Naive thymus-derived CD8-positive, alpha-beta T cell (primary cell): ENCODE data around the gene FUZ. TPM values are rescaled to one million over a fixed set of nuclear protein-coding genes. Genes with fewer than 3 reads are reported as not detected.

Source experiments
- ATAC-seq, 2 donors: fragments of 150-1000 bp; cut with Tn5 transposase in 1 of 2; sonication (Bioruptor Pico), chemical (Tn5 transposase) in 1 of 2; 1 replicate in 1 of 2; 2 replicates in 1 of 2; pipeline ENCODE4 v1.10.0; 2021; ENCODE audit warnings: mild to moderate bottlenecking in 2 of 2, moderate library complexity in 2 of 2
- POLR2A ChIA-PET: fragments of 350-600 bp; sonication (Branson Sonifier 250); formaldehyde crosslinking; loops from one replicate; lab custom pipeline; 2021; ENCODE audit warnings: antibody characterized with exemption; lab: Charles Lee
- DNase-seq, 10 donors: peaks; one replicate each; pipeline versions ENCODE4 v3.0.0 to v3.0.0-alpha.2; 2020 to 2022
- H3K27ac Mint-ChIP-seq, 10 donors: one replicate each; pipeline ENCODE4 v1.8.0; 2020 to 2022; ENCODE audit warnings: mild to moderate bottlenecking in 10 of 10, mixed read lengths in 10 of 10, moderate library complexity in 4 of 10, inconsistent platforms in 1 of 10
- H3K27me3 Mint-ChIP-seq, 5 donors: one replicate each; pipeline ENCODE4 v1.8.0; 2021 to 2022; ENCODE audit warnings: mixed read lengths in 5 of 5
- H3K36me3 Mint-ChIP-seq, 3 donors: one replicate each; pipeline ENCODE4 v1.8.0; 2020 to 2022; ENCODE audit warnings: mixed read lengths in 3 of 3, mild to moderate bottlenecking in 2 of 3, inconsistent platforms in 1 of 3
- H3K4me1 Mint-ChIP-seq, 4 donors: one replicate each; pipeline ENCODE4 v1.8.0; 2021 to 2022; ENCODE audit warnings: mixed read lengths in 4 of 4
- H3K4me3 Mint-ChIP-seq, 10 donors: one replicate each; pipeline ENCODE4 v1.8.0; 2020 to 2022; ENCODE audit warnings: mild to moderate bottlenecking in 10 of 10, mixed read lengths in 10 of 10, moderate library complexity in 6 of 10, inconsistent platforms in 1 of 10
- H3K9me3 Mint-ChIP-seq, 9 donors: one replicate each; pipeline ENCODE4 v1.8.0; 2020 to 2022; ENCODE audit warnings: mixed read lengths in 9 of 9, mild to moderate bottlenecking in 3 of 9, inconsistent platforms in 1 of 9, moderate library complexity in 1 of 9
- polyA plus RNA-seq, 3 donors: library from polyadenylated mRNA; unstranded; fragments of 300-500 nt; fragmentation: Illumina TruSeq; gene quantifications; one replicate each; pipeline ENCODE4 v1.2.3, GENCODE V29; 2021
- total RNA-seq, 8 experiments: library from RNA in 2 of 8; stranded (reverse) in 2 of 8; gene quantifications; one replicate each; pipeline ENCODE4 v1.2.3 and lab custom pipeline; 2021 to 2026

FUZ gene
- total and polyA plus RNA-seq, 5 experiments from 2014 or later = 5.4 to 28.8 (median 7.5) TPM

DNA sequence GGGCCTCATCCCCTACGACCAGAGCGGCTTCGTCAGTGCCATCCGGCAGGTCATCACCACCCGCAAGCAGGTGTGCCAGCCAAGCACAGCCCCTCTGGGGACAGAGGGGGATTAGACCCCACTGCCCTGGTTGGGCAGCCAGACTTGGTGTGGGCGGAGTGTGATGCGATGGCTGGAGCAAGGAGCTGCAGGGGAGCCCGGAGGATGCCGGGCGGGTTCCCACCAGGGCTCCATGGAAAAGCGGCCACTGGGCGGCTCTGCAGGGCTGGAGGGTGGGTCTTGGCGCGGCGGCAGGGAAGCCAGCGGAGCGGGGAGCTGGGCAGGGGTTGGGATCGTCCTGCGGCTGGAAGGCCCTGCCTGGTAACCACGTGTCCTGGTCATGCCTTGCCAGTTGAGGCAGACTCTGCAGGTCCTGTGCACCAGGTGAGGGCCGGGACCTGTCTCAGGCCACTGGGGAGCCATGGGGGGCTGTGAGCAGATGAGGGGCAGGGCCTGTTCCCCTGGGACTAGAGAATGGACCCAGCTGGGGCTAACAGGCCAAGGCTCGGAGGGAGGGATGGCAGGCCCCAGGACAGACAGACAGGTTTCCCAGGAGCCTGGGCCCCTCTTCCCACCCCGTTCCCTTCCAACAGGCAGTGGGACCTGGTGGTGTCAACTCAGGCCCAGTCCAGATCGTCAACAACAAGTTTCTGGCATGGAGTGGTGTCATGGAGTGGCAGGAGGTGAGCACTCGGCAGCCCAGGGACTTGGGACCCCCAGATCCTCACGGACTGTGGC, 44.2 kb upstream of the FUZ start:
- ATAC-seq = no peak
- no peaks in the 10 kb centered on the region for H3K27me3 Mint-ChIP-seq
- no peak overlapping the region for H3K27ac Mint-ChIP-seq
- H3K9me3 Mint-ChIP-seq = no peaks in the 10 kb centered on the region
- peaks cover 7 to 18% (median 11%) of the 10 kb centered on the region in 4 donors for H3K4me1 Mint-ChIP-seq
- peak overlapping the region in 1 of 10 donors; percentile 30 for H3K4me3 Mint-ChIP-seq
- no peak for DNase-seq
- peaks cover 0 to 32% (median 2%) of the 10 kb centered on the region in 3 donors for H3K36me3 Mint-ChIP-seq
- POLR2A ChIA-PET = interaction anchor here (0.6 to 1.5 kb wide), 3 partner anchors 12 to 80 kb away, joined by 3 to 7 read pairs (median 3); no protein-coding TSS in a partner anchor

DNA sequence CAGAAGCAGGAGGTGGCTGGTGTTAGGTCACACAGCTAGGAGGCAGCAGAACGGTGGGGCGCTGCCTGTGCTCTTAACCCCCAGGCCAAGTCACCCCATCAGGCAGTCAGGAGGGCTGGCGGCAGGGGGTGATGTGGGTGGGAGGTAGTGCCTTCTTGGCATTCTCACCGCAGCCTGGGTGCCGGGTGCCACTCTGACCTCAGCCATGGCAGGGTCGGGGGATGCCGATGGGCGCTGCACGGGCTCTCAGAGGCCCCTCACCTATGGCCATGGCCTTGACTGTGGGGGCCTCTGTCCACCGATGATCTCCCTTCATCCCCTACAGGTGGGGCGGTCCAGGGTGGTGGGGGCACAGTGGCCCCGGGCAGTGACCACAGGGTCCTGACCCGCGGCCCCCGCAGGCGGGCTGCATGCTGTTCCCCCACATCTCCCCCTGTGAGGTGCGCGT, 43.5 kb upstream of the FUZ start:
- H3K9me3 Mint-ChIP-seq = no peaks in the 10 kb centered on the region
- H3K4me3 Mint-ChIP-seq = peak overlapping the region in 1 of 10 donors; percentile 30
- ATAC-seq = no peak
- H3K4me1 Mint-ChIP-seq = peaks cover 9 to 23% (median 16%) of the 10 kb centered on the region in 4 donors
- H3K36me3 Mint-ChIP-seq = peaks cover 0 to 32% (median 2%) of the 10 kb centered on the region in 3 donors
- DNase-seq = no peak
- POLR2A ChIA-PET = interaction anchor here (0.8 to 9.1 kb wide), 2 partner anchors 10 to 21 kb away, joined by 3 to 137 read pairs; partner anchors contain the start of genes AKT1S1, PNKP and TBC1D17
- H3K27me3 Mint-ChIP-seq = no peaks in the 10 kb centered on the region
- no peak overlapping the region for H3K27ac Mint-ChIP-seq

DNA sequence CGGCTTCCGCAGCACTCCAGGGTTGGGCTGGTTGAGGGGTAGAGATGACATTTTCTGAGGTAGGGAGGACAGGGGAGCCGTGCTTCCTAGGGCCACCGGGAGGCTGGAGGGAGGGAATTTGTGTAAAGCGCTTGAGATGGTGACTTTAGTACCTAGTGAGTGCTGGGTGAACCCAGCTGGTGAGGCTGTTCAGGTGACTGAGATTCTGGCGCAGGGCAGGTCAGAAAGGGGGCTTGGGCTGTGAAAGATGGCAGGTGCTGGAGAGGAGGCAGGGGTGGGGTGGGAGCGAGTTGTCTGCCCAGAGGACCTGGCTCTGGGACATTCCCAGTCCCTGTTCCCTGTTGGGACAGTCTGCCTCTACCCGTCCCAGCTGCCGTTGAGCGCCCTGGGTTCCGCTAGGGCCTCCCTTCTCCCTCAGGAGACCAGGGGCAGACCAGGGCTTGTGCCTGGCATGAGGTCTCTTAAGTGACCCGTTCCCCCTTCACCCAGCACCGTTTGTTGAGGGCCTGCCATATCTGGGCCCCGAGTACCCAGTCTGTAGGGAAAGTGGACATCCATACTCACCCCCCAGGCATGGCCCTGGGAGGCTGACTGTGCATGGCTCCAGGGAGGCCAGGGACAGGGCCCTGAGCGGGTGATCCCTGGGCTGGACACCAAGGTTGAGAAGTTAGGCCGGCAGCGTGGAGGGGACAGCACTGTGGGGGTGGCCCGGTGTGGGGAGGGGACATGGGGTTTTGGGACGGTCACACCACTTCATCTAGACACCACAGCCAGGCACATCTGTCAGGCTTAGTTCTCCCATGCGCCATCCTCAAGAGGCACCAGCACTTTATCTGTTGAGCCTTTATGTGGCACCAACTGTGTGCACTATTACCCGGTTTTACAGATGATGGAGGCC, 42.8 kb upstream of the FUZ start:
- POLR2A ChIA-PET = interaction anchor here (0.8 to 9.1 kb wide), 2 partner anchors 10 to 22 kb away, joined by 3 to 137 read pairs; partner anchors contain the start of genes AKT1S1, PNKP and TBC1D17
- Mint-ChIP-seq H3K27ac (peak overlapping the region in 6 of 10 donors; percentile 14 to 80 (median 48)), H3K4me3 (peak overlapping the region in 1 of 10 donors; percentile 1), H3K27me3 (no peaks in the 10 kb centered on the region), H3K4me1 (peaks cover 9 to 23% (median 16%) of the 10 kb centered on the region in 4 donors), H3K36me3 (peaks cover 0 to 27% (median 2%) of the 10 kb centered on the region in 3 donors), H3K9me3 (no peaks in the 10 kb centered on the region)
- ATAC-seq (no peak), DNase-seq (no peak)

DNA sequence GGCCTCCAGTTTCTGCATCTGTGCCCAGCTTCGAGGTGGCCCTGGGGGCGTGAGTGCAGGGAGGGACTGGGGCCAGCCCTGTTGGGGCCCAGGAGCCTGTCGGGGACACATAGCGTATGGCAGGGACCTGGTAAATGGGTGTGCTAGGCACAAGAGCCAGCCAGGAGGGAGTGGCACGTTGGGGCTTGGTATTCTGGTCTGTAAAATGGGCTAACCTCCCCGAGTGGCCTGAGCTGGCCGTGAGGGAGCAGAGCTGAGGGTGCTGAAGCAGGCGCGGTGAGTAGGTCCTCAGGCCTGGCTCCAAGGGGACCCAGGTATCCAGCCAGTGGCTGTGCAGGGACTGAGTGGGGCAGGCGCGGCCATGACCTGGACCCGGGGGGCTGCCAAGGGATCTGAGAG, 42.2 kb upstream of the FUZ start:
- peak overlapping the region in 2 of 10 donors; percentile 1 to 27 for H3K4me3 Mint-ChIP-seq
- no peak for DNase-seq
- peaks cover 11 to 25% (median 17%) of the 10 kb centered on the region in 4 donors for H3K4me1 Mint-ChIP-seq
- peaks cover 0 to 23% (median 2%) of the 10 kb centered on the region in 3 donors for H3K36me3 Mint-ChIP-seq
- no peaks in the 10 kb centered on the region for H3K27me3 Mint-ChIP-seq
- POLR2A ChIA-PET = interaction anchor here (9.1 kb wide), 1 partner anchor 11 kb away, joined by 137 read pairs; the partner anchor contains the start of gene PNKP
- H3K9me3 Mint-ChIP-seq = no peaks in the 10 kb centered on the region
- peak overlapping the region in 5 of 10 donors; percentile 16 to 80 (median 57) for H3K27ac Mint-ChIP-seq
- no peak for ATAC-seq

DNA sequence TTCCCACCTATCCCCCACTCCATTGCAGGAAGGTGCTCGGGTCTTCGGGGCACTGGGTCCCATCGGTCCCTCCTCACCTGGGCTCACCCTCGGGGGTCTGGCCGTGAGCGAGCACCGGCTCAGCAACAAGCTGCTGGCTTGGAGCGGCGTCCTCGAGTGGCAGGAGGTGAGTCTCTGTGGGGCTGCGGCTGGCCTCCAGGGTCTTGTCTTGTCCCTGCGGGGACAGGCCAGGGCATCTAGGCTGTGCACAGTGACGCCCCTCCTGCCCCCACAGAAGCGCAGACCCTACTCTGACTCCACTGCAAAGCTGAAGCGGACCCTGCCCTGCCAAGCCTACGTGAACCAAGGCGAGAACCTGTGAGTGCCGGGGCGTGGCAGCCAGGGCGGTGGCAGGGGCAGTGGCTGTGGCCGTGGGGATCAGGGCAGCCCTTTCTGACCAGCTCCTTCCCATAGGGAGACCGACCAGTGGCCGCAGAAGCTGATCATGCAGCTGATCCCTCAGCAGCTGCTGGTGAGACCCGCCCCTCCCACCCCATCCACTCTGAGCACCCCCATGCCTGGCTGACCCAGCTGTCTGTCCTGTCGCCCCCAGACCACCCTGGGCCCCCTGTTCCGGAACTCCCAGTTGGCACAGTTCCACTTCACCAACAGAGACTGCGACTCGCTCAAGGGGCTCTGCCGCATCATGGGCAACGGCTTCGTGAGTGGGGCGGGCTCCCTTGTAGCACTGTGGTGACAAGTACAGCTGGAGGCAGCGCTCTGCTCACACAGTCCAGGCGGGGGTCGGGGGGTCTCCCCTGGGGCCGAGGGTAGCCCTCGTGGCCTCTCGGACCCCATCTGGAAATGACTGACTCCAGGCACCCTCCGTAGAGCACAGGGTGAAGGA, 41.5 kb upstream of the FUZ start:
- ATAC-seq (no peak), DNase-seq (no peak)
- H3K4me3 Mint-ChIP-seq = no peak overlapping the region
- peaks cover 0 to 3% (median 0%) of the 10 kb centered on the region in 9 donors for H3K9me3 Mint-ChIP-seq
- peaks cover 0 to 19% (median 0%) of the 10 kb centered on the region in 3 donors for H3K36me3 Mint-ChIP-seq
- H3K4me1 Mint-ChIP-seq = peaks cover 16 to 32% (median 23%) of the 10 kb centered on the region in 4 donors
- POLR2A ChIA-PET = interaction anchor here (9.1 kb wide), 1 partner anchor 12 kb away, joined by 137 read pairs; the partner anchor contains the start of gene PNKP
- H3K27ac Mint-ChIP-seq = no peak overlapping the region
- H3K27me3 Mint-ChIP-seq = no peaks in the 10 kb centered on the region

DNA sequence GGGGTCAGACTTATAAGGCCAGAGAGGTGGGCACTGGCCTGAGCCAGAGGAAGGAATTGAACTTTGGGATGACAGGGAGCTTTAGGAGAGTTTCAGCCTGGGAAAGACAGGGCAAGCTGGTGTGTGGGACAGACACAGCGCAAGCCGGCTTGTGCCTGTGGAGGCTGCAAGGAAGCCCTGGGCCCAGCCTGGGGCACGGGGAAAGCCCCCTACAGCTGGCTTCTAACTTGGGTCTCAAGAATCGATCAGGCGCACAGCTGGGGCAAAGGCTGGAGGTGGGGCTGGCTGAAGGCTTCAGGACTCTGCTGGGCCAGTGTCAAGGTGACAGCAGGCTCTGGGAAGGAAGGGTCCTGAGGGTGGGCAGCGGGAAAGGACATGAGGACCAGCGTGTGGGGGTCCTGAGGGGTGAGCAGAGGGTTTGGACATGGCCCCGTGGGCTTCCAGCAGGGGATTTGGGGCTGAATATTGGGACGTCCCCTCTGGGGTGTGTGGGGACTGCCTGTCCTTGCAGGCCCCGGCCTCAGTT, 40.8 kb upstream of the FUZ start:
- Mint-ChIP-seq H3K27me3 (no peaks in the 10 kb centered on the region), H3K4me1 (peaks cover 19 to 34% (median 25%) of the 10 kb centered on the region in 4 donors)
- DNase-seq = no peak

DNA sequence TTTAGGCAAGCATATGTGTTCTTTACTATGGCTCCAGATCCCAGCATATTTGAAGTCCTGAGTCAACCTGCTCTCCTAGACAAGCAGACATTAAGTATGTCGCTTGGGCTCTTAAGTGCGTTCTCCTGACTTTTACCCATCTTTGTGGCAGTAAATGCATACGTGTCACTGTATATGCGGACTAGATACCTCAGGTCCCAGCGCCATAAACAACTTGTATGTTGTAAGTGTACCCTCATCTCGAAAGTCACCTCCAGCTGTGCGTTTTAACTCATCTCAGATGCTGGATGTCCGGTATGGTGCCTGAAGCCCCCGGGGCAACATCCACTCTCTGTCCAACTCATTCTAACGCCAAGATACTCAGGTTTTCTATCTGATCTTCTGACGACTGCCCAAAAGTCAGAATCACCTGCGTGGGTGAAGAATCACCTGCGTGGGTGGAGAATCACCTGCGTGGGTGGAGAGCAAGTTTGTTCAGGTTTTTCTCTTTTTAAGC, 39.6 kb upstream of the FUZ start:
- peaks cover 0 to 5% (median 0%) of the 10 kb centered on the region in 9 donors for H3K9me3 Mint-ChIP-seq
- peak overlapping the region; percentile 78 to 94 (median 89) for H3K4me3 Mint-ChIP-seq
- H3K27me3 Mint-ChIP-seq = no peaks in the 10 kb centered on the region
- POLR2A ChIA-PET = interaction anchor here (3.7 to 9.1 kb wide), 2 partner anchors 13 to 23 kb away, joined by 53 to 137 read pairs; partner anchors contain the start of genes AKT1S1, PNKP and TBC1D17
- H3K27ac Mint-ChIP-seq = peak overlapping the region; percentile 25 to 94 (median 90)
- H3K4me1 Mint-ChIP-seq = peaks cover 19 to 43% (median 31%) of the 10 kb centered on the region in 4 donors
- no peak for DNase-seq
- ATAC-seq = no peak
- peaks cover 0 to 11% (median 3%) of the 10 kb centered on the region in 3 donors for H3K36me3 Mint-ChIP-seq

More for the DNA sequence above, 40.8 kb upstream of the FUZ start:
- peak overlapping the region in 7 of 10 donors; percentile 41 to 82 (median 58) for H3K4me3 Mint-ChIP-seq
- peaks cover 0 to 18% (median 3%) of the 10 kb centered on the region in 3 donors for H3K36me3 Mint-ChIP-seq
- peak overlapping the region in 5 of 10 donors; percentile 34 to 79 (median 66) for H3K27ac Mint-ChIP-seq
- peaks cover 0 to 4% (median 0%) of the 10 kb centered on the region in 9 donors for H3K9me3 Mint-ChIP-seq
- ATAC-seq = no peak
- POLR2A ChIA-PET = interaction anchor here (0.6 to 9.1 kb wide), 2 partner anchors 12 to 318 kb away, joined by 3 to 137 read pairs; partner anchors contain the start of gene PNKP

DNA sequence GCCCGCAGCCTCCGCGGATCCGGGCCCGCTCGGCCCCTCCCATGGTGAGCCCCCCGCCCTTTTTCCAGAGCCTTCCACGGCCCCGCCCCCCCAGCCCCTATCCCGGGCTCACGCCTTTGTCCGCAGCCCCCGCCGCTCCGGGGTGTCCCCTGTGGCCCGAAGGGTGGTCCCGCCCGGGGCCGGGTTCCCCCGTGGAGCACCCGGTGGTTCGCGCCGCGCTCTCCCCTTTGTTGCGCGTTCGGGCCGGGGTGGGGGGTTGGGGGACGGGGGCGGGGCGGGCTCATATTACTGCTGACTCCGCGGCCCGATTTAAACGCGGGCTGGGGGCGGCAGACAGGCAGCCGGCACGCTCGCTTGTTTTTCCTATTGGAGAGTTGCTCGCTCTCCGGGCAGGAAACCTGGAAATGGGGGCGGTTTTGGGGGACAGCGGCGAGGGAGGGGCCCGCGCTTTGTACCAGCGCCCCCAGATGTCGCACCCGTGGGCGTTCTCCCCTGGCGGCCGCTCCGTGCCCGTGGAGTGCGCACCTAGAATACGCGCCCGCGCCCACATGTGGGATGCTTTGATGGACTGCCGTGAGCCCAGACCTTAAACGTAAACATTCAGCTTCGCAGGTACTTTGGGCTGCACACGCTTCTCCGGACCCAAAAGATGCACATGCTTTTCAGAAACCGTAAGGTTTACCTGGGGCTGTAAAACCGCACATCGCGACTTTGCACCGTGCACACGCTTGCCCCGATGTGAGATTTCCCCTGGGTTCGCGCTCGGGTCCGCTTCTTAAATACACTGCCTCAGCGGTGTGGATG, 38.6 kb upstream of the FUZ start:
- Mint-ChIP-seq H3K36me3 (peaks cover 0 to 6% (median 3%) of the 10 kb centered on the region in 3 donors), H3K4me3 (peak overlapping the region; percentile 78 to 94 (median 89)), H3K9me3 (peaks cover 0 to 5% (median 0%) of the 10 kb centered on the region in 9 donors), H3K4me1 (peaks cover 19 to 44% (median 31%) of the 10 kb centered on the region in 4 donors), H3K27ac (peak overlapping the region; percentile 80 to 94 (median 90)), H3K27me3 (no peaks in the 10 kb centered on the region)
- POLR2A ChIA-PET = interaction anchor here (1.1 to 9.1 kb wide), 9 partner anchors 14 to 134 kb away, joined by 3 to 137 read pairs (median 16); partner anchors contain the start of genes AKT1S1, AP2A1, FUZ and MED25
- peak in 6 of 10 donors; percentile 27 to 51 (median 40) for DNase-seq
- peak; percentile 21 to 24 for ATAC-seq

DNA sequence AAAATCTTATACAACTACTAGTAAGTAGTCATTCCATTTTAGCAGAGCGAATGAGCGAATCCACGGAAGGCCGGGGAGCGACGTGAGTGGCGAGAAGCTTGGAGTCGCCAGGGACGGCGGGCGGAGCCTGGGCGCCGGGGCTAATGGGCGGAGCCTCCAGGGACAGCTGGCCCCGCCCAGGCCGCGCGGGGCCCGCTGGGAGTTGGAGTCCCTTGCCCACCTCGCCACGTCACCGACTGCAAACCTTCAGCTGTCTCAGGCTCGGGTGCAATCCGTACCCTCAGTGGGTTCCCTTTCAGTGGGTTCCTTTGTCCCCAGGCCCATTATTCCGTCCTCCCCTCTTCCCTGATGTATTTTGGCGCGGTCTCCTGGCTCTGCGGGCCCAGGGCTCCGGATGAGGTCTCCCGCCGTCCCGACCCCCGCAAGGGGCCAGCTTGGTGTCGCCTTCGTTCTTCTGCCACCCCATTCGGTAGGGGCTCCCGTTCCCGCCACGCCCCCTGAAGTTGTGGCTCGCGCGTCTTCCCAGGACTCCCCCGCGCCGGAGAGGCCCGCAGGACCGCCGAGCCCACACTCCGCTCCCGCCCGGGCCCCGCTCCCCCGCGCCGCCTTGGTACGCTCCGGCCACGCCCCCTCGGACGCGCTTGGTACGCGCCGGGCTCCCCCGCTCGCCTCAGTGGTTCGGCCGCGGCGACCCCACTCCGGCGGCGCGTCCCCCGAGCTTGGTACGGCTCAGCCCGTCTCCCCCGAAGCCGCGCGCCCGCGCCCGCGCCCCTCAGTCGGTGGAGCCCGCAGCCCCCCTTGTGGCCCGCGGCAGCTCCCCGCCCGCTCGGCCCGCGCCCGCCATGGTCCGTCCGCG, 37.6 kb upstream of the FUZ start, which contains the start of gene PTOV1:
TSS of gene PTOV1 (plus strand) at position 673 of the 856 bp plus-strand sequence.
- H3K27me3 Mint-ChIP-seq = no peaks in the 10 kb centered on the region
- H3K4me1 Mint-ChIP-seq = peaks cover 19 to 44% (median 31%) of the 10 kb centered on the region in 4 donors
- DNase-seq (peak; percentile 82 to 93 (median 88)), ATAC-seq (peak; percentile 74 to 89)
- H3K27ac Mint-ChIP-seq = peak within 1 kb of the TSS; percentile 83 to 99 (median 97)
- H3K4me3 Mint-ChIP-seq = peak within 1 kb of the TSS; percentile 88 to 97 (median 92)
- H3K36me3 Mint-ChIP-seq = peaks cover 0 to 5% (median 3%) of the 10 kb centered on the region in 3 donors
- H3K9me3 Mint-ChIP-seq = peaks cover 0 to 5% (median 0%) of the 10 kb centered on the region in 9 donors
- POLR2A ChIA-PET = interaction anchor here (0.5 to 9.1 kb wide), 16 partner anchors 13 to 1212 kb away, joined by 3 to 137 read pairs (median 4); partner anchors contain the start of genes AKT1S1, AP2A1, CA11 and FUZ
